Mesodermal cell (in vitro differentiated cells): ENCODE measurements around the gene EIF2S3B. TPM values are rescaled to one million over a fixed set of nuclear protein-coding genes. Genes with fewer than 3 reads are reported as not detected.
"Not testable (repeated sequence)": the region's sequence is repeated elsewhere in the genome, so short reads cannot be mapped to it uniquely, and the experiment has no call there.

Experiments used
- H3K27ac ChIP-seq: 2 replicates; pipeline ENCODE4 v1.7.0; 2013; ENCODE audit warnings: mild to moderate bottlenecking, low read depth, low read length, moderate library complexity; ENCODE audit not compliant: severe bottlenecking
- H3K36me3 ChIP-seq: 2 replicates; pipeline ENCODE4 v1.7.1; 2013; ENCODE audit warnings: mild to moderate bottlenecking, low read length, moderate library complexity; ENCODE audit not compliant: control insufficient read depth, insufficient read depth
- H3K4me1 ChIP-seq: one replicate; pipeline ENCODE4 v1.7.1; 2013; ENCODE audit warnings: mild to moderate bottlenecking, low read length; ENCODE audit not compliant: insufficient read depth, control insufficient read depth, poor library complexity, severe bottlenecking
- H3K4me3 ChIP-seq: 2 replicates; pipeline ENCODE4 v1.7.0; 2013; ENCODE audit warnings: low read length, control low read depth, mild to moderate bottlenecking; ENCODE audit not compliant: insufficient read depth, poor library complexity, severe bottlenecking; ENCODE audit errors: extremely low read depth
- H3K9me3 ChIP-seq: 2 replicates; pipeline ENCODE4 v1.7.1; 2013; ENCODE audit warnings: mild to moderate bottlenecking, low read length, moderate library complexity; ENCODE audit not compliant: control insufficient read depth
- WGBS, 2 experiments: methylation state at CpG; one replicate each; pipeline ENCODE4 v1.1.5; 2013; ENCODE audit warnings: missing lambda C conversion rate in 2 of 2; ENCODE audit not compliant: insufficient coverage in 2 of 2; 5-methylcytosine and 5-hydroxymethylcytosine counted together
- polyA plus RNA-seq, 2 experiments: library from polyadenylated mRNA; stranded (reverse); fragments of 50-300 nt; gene quantifications; one replicate each; pipeline ENCODE4 v1.2.3, GENCODE V29; 2013

The EIF2S3B gene
- polyA plus RNA-seq (2013, experiment 1 of 2): 0.33 TPM
- polyA plus RNA-seq (2013, experiment 2 of 2): 0.61 TPM

- Histone ChIP-seq H3K9me3 (no peaks in the 10 kb centered on the region), H3K4me1 (no peaks in the 10 kb centered on the region), H3K4me3 (no peak within 1 kb of the TSS), H3K36me3 (no peaks in the 10 kb centered on the region), H3K27ac (no peak within 1 kb of the TSS)
- 97 to 98% methylated on average over 17 to 20 of the region's 22 CpGs for WGBS, 2 experiments
Measured at GRCh38 chr12:10505620-10506019, at the start of gene EIF2S3B. Gene EIF2S3B, plus strand, starts transcription at chr12:10505890. Its CDS starts 13 bp downstream, at chr12:10505903.

GRCh38 chr12:10456856-10457255 lies 48.8 kb upstream of the EIF2S3B start:
- no peaks in the 10 kb centered on the region for H3K4me1 ChIP-seq
- H3K36me3 ChIP-seq: no peaks in the 10 kb centered on the region
- WGBS, 2 experiments: no CpG with 5 or more reads among the region's 2 CpGs
- H3K9me3 ChIP-seq: peaks cover 17% of the 10 kb centered on the region
- no peak overlapping the region for H3K27ac ChIP-seq
- H3K4me3 ChIP-seq: no peak overlapping the region

GRCh38 chr12:10457760-10458159 lies 47.9 kb upstream of the EIF2S3B start:
- Histone ChIP-seq H3K27ac (no peak overlapping the region), H3K4me1 (no peaks in the 10 kb centered on the region), H3K4me3 (no peak overlapping the region), H3K9me3 (peaks cover 17% of the 10 kb centered on the region), H3K36me3 (no peaks in the 10 kb centered on the region)
- WGBS, 2 experiments: 73 to 85% methylated on average over 3 of the region's 3 CpGs

- WGBS, 2 experiments: 92 to 94% methylated on average over 4 of the region's 4 CpGs
- no peaks in the 10 kb centered on the region for H3K9me3 ChIP-seq
- H3K4me1 ChIP-seq: no peaks in the 10 kb centered on the region
- no peak overlapping the region for H3K4me3 ChIP-seq
- no peaks in the 10 kb centered on the region for H3K36me3 ChIP-seq
- H3K27ac ChIP-seq: no peak overlapping the region
Measured at GRCh38 chr12:10466311-10466710, 39.4 kb upstream of the EIF2S3B start.

GRCh38 chr12:10469701-10470100 lies 36.0 kb upstream of the EIF2S3B start:
- H3K27ac ChIP-seq: no peak overlapping the region
- no peaks in the 10 kb centered on the region for H3K4me1 ChIP-seq
- no peaks in the 10 kb centered on the region for H3K36me3 ChIP-seq
- H3K4me3 ChIP-seq: no peak overlapping the region
- H3K9me3 ChIP-seq: no peaks in the 10 kb centered on the region
- WGBS, 2 experiments: no CpG with 5 or more reads among the region's 1 CpG

GRCh38 chr12:10472808-10473207 lies 32.9 kb upstream of the EIF2S3B start:
- not testable (repeated sequence) for H3K36me3 ChIP-seq, H3K9me3 ChIP-seq, H3K27ac ChIP-seq, H3K4me1 ChIP-seq, H3K4me3 ChIP-seq
- WGBS, 2 experiments: 88 to 96% methylated on average over 2 to 3 of the region's 5 CpGs

GRCh38 chr12:10481901-10482300 lies 23.8 kb upstream of the EIF2S3B start:
- not testable (repeated sequence) for H3K4me3 ChIP-seq, H3K9me3 ChIP-seq, H3K36me3 ChIP-seq, H3K4me1 ChIP-seq, H3K27ac ChIP-seq
- 70 to 79% methylated on average over 2 of the region's 2 CpGs for WGBS, 2 experiments

- not testable (repeated sequence) for H3K4me1 ChIP-seq, H3K9me3 ChIP-seq, H3K4me3 ChIP-seq, H3K36me3 ChIP-seq, H3K27ac ChIP-seq
- WGBS, 2 experiments: 87 to 100% methylated on average over 1 to 2 of the region's 2 CpGs
Measured at GRCh38 chr12:10487328-10487727, 18.4 kb upstream of the EIF2S3B start.

GRCh38 chr12:10491766-10492165 lies 13.9 kb upstream of the EIF2S3B start:
- no peaks in the 10 kb centered on the region for H3K9me3 ChIP-seq
- no CpG with 5 or more reads among the region's 4 CpGs for WGBS, 2 experiments
- H3K4me3 ChIP-seq: no peak overlapping the region
- no peaks in the 10 kb centered on the region for H3K36me3 ChIP-seq
- H3K27ac ChIP-seq: no peak overlapping the region
- no peaks in the 10 kb centered on the region for H3K4me1 ChIP-seq

GRCh38 chr12:10497602-10498001 lies 8.1 kb upstream of the EIF2S3B start:
- no peaks in the 10 kb centered on the region for H3K9me3 ChIP-seq
- WGBS, 2 experiments: 78 to 79% methylated on average over 2 of the region's 2 CpGs
- H3K4me1 ChIP-seq: no peaks in the 10 kb centered on the region
- H3K4me3 ChIP-seq: no peak overlapping the region
- no peak overlapping the region for H3K27ac ChIP-seq
- H3K36me3 ChIP-seq: no peaks in the 10 kb centered on the region

GRCh38 chr12:10498042-10498441 lies 7.6 kb upstream of the EIF2S3B start:
- 22 to 58% methylated on average over 1 of the region's 1 CpG for WGBS, 2 experiments
- Histone ChIP-seq H3K9me3 (no peaks in the 10 kb centered on the region), H3K36me3 (no peaks in the 10 kb centered on the region), H3K27ac (no peak overlapping the region), H3K4me1 (no peaks in the 10 kb centered on the region), H3K4me3 (no peak overlapping the region)
